SJCRH30 (cell line): ENCODE results near the gene ADCK1. TPM values are rescaled to one million over a fixed set of nuclear protein-coding genes. Genes with fewer than 3 reads are reported as not detected.
"Not testable (repeated sequence)": the region's sequence is repeated elsewhere in the genome, so short reads cannot be mapped to it uniquely, and the experiment has no call there.

ENCODE experiments used
- DNase-seq, 2 experiments: peaks; one replicate each; pipeline ENCODE4 v3.0.0-alpha.2; 2015 to 2020
- H3K27ac ChIP-seq: fragments of 250-450 bp; sonication (Bioruptor Pico); 2 replicates; pipeline ENCODE4 v1.5.1; 2020; ENCODE audit warnings: mild to moderate bottlenecking, moderate library complexity
- H3K27me3 ChIP-seq: fragments of 250-450 bp; sonication (Bioruptor Pico); 2 replicates; pipeline ENCODE4 v1.5.1; 2020; ENCODE audit warnings: mild to moderate bottlenecking, moderate library complexity
- H3K36me3 ChIP-seq: fragments of 250-450 bp; sonication (Bioruptor Pico); 2 replicates; pipeline ENCODE4 v1.5.1; 2020; ENCODE audit warnings: mild to moderate bottlenecking, moderate library complexity
- H3K4me1 ChIP-seq: fragments of 250-450 bp; sonication (Bioruptor Pico); 2 replicates; pipeline ENCODE4 v1.5.1; 2020; ENCODE audit warnings: mild to moderate bottlenecking, moderate library complexity
- H3K4me3 ChIP-seq: fragments of 250-450 bp; sonication (Bioruptor Pico); 2 replicates; pipeline ENCODE4 v1.5.1; 2020; ENCODE audit warnings: mild to moderate bottlenecking, moderate library complexity
- H3K9me3 ChIP-seq: fragments of 250-450 bp; sonication (Bioruptor Pico); replicated peaks from 2 replicates; pipeline ENCODE4 v1.5.1; 2020; ENCODE audit warnings: mild to moderate bottlenecking, moderate library complexity
- total RNA-seq: library from RNA; depleted of rRNA; stranded (reverse); fragments of >200 nt; shearing (Covaris generic); gene quantifications from 2 replicates; pipeline ENCODE4 v1.2.3, GENCODE V29; 2014; rRNA removed

ADCK1 gene, protein sequence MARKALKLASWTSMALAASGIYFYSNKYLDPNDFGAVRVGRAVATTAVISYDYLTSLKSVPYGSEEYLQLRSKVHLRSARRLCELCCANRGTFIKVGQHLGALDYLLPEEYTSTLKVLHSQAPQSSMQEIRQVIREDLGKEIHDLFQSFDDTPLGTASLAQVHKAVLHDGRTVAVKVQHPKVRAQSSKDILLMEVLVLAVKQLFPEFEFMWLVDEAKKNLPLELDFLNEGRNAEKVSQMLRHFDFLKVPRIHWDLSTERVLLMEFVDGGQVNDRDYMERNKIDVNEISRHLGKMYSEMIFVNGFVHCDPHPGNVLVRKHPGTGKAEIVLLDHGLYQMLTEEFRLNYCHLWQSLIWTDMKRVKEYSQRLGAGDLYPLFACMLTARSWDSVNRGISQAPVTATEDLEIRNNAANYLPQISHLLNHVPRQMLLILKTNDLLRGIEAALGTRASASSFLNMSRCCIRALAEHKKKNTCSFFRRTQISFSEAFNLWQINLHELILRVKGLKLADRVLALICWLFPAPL
- total RNA-seq: 1.5 TPM in 2 replicates

DNA sequence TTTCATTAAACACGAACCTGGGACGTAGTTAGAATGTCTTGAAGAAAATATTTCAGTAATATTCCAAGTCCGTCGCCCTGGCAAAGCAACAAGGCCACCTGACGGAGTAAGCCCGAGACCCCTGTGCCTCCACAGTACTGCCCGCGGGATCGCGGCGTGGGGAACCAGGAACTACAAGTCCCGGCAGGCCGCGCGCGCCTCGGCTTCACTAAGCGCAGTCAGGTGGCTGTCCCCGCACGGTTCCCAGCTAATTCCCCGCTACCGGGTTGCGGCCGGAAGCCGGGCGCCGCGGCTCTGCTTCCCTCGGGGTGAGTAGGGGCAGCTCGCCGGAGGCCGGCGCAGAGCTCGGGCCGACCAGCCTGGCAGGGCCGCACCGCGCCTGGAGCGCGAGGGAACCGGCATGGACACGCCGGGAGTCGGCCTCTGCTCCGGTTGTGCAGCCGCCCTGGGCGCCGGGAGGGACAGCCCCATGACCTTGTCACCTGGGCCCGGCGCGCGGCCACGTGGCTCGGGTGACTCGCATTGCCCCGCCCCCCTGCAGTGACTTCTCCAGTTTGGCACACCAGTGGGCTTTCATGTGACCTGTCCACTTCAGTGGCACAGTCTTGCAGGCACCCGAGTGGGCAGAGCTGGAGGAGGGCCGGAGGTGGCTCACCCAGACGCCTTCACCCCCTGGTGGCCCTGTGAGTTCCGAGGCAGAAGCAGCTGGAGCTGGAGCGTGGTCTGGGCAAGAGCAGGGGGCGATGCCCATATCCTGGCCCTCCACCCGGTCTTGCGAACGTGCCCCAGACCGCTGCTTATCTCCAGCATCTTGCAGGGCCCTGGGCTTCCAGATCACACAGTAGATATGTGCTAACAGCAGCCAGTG is at the start of gene ADCK1:
ADCK1 (plus strand) TSS at position 247 of the 868 bp plus-strand sequence. CDS start 18,870 bp downstream, outside the sequence.
- peak; percentile 87 to 88 for DNase-seq
- Histone ChIP-seq H3K4me3 (peak within 1 kb of the TSS; percentile 82), H3K27me3 (no peaks in the 10 kb centered on the region), H3K36me3 (no peaks in the 10 kb centered on the region), H3K27ac (peak within 1 kb of the TSS; percentile 71), H3K4me1 (0 out of 2 replicates have a peak, but pooled peaks cover 2% of the 10 kb centered on the region), H3K9me3 (no peaks in the 10 kb centered on the region)

DNA sequence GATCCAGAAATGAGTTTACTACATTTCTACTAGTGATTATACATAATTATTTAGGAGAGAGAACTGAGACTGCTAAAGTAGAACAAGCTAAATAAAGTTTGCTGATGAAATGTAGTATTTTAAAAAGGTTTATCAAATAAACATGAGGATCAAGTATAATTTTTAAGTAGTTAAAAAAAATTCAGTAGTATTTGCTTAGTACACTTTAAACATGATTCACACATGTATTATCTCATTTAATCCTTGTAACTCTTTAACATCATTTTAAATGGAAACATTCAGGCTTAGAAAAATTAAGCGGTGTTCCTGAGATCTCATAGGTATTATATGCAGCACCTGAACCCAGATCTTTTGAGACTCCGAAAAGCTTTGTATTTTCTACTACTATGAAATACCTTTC is 47.6 kb upstream of the ADCK1 start:
- no peaks in the 10 kb centered on the region for H3K9me3 ChIP-seq
- no peak overlapping the region for H3K27ac ChIP-seq
- H3K4me3 ChIP-seq: no peak overlapping the region
- H3K4me1 ChIP-seq: no peaks in the 10 kb centered on the region
- H3K27me3 ChIP-seq: no peaks in the 10 kb centered on the region
- DNase-seq: no peak
- peaks cover 58% of the 10 kb centered on the region for H3K36me3 ChIP-seq

DNA sequence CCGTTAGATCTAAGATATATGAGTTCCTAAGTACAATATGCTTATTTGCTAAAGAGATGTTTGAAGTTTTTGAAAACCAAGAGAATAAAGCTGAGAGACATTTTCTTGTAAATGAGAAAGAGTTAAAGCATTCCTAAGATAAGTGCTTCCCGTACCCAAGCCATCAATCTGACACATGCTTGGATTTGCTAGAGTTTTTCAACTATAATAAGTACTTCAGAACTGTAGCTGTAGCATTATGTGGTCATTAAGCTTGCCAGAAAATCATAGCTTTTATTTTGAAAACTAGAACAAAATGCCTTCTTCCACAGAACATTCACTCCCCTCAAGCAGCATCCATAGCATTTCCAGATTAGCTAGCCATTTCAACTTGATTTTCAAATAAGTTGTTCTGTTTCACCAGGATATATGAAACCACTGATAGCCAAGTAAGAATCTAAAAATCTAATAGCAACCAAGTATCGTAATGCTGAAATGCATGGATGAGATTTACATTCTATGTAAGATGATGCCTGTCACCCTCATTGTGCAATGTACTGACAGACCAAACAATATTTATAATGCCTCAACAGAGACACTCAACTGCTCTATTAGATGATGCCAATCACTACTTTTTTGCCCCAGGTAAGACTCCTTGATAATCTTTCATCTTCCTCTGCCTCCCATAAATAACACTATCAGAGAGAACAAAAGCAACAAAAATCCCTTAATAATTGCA is 47.0 kb upstream of the ADCK1 start:
- DNase-seq: no peak
- Histone ChIP-seq H3K27ac (no peak overlapping the region), H3K27me3 (no peaks in the 10 kb centered on the region), H3K4me3 (no peak overlapping the region), H3K4me1 (no peaks in the 10 kb centered on the region), H3K9me3 (no peaks in the 10 kb centered on the region), H3K36me3 (peaks cover 58% of the 10 kb centered on the region)

DNA sequence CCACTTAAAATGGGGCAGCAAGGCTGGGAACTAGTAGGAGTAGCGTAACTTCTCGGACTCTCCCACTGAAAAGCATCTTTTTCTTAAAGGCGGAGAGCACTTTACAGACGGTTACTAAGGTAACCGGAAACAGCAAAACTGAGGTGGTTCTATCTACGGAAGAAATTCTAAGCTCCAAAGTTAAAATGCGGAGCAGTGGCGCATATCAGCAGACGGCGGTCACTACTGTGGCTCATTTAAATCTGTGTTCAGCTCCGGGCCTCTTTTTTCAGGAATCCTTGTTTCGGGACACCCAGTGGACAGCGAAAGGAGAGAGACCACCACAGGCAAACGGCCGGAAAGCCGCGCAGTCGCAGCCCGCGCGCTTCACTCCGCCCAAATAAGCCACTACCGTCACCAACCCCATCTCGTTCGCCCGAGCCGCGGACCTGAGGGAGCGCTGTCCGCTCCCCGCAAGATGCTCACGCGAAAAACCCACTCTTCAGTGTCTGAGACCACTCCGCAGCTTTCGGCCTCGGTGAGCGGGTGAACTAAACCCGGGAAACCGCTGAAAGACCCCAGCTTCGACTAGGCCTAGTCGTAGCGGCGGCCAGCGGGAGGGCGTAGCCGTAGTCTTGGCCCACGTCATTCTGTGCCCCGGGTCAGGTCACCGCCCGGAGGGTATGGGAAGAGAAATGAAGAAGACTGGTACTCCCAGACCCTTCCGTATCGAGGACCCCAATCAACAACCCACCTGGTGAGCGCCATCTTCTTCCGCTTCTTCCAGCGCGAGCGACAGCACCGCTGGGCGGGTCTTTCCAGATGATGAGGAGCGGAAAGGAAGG is 39.3 kb upstream of the ADCK1 start, which contains the start of gene SNW1:
SNW1 (minus strand) TSS at position 776 of the 824 bp plus-strand sequence; CDS start at position 747, 29 bp downstream.
- peak; percentile 91 to 93 for DNase-seq
- H3K4me1 ChIP-seq: no peaks in the 10 kb centered on the region
- no peaks in the 10 kb centered on the region for H3K9me3 ChIP-seq
- peak within 1 kb of the TSS; percentile 89 for H3K4me3 ChIP-seq
- peaks cover 5% of the 10 kb centered on the region; the same call in 1 of the 2 replicates for H3K36me3 ChIP-seq
- peak within 1 kb of the TSS; percentile 81 for H3K27ac ChIP-seq
- no peaks in the 10 kb centered on the region for H3K27me3 ChIP-seq

DNA sequence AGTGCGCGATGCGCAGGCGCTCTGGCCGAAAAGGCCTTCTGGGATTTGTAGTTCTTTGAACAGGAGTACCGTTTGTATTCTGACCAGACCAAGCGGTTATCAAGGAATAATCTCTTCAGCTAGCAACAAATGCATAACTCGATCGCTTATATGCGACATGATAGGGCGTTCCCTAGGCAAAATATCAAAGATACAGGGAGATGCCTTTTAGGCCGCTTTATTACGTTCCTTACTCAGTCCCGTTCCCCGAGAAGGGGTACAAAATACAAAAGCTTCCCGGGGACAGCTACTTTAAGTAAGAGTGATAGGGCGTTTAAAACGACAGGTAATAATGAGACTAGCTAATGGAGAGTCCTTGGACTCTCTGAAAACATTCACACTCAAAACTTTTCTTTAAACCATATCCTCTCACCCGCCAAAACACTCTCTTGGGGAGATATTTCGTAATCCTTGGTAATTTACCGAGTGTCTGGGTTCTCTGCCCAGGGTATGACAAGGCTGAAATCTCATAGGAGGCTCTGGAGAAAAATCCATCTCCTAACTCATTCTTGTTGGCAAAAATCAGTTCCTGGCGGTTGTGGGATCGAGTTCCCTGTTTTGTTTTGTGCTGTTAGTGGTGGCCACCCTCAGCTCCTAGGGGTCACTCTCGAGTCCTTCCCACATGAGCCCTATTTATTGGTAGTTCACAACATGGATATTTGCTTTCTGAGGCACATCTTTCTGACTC is 38.5 kb upstream of the ADCK1 start:
- H3K27me3 ChIP-seq: no peaks in the 10 kb centered on the region
- no peaks in the 10 kb centered on the region for H3K9me3 ChIP-seq
- no peaks in the 10 kb centered on the region for H3K4me1 ChIP-seq
- peak overlapping the region; percentile 81 for H3K27ac ChIP-seq
- H3K4me3 ChIP-seq: peak overlapping the region; percentile 89
- H3K36me3 ChIP-seq: peaks cover 5% of the 10 kb centered on the region; the same call in 1 of the 2 replicates
- peak; percentile 27 to 56 for DNase-seq

DNA sequence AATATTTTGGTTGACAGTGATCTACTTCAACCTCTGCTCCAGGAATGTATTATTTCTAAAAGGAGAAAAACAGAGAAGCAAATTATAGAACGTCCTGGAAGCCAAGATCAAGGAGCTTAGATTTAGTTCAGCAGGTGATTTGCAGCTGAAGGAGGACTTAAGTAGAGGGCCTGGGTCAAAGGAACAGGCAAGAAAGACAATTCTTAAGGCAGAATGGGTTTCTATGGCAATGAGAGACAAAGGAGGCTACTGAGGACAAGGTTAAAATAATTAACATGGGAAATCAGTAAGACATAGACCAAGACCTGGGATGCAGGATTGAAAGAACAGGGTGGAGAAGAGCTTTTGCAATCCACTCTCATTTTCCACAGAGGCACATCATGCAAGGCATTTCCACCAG is 36.6 kb upstream of the ADCK1 start:
- Histone ChIP-seq H3K36me3 (no peaks in the 10 kb centered on the region), H3K4me3 (no peak overlapping the region), H3K27me3 (no peaks in the 10 kb centered on the region), H3K9me3 (no peaks in the 10 kb centered on the region), H3K27ac (no peak overlapping the region), H3K4me1 (no peaks in the 10 kb centered on the region)
- no peak for DNase-seq

DNA sequence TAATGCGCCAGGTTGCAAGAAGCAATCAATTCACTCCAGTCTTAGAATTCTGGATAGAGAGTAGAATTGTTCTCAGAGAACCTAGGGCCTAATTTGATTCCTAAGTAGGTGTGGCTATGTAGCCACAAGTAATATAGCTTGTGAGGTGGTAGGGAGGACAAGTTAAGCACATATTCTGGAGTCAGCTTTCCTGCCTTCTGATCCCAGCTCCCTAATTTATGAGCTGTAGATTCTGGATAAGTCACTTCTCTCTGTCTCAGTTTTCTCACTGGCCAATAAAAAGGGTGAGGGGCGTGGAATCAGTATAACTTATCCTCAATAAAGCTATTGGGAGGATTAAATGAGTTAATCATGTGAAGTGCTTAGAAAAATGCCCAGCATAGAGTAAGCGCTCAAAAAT is 35.9 kb upstream of the ADCK1 start:
- H3K4me3 ChIP-seq: no peak overlapping the region
- no peaks in the 10 kb centered on the region for H3K9me3 ChIP-seq
- no peak overlapping the region for H3K27ac ChIP-seq
- DNase-seq: no peak
- H3K4me1 ChIP-seq: no peaks in the 10 kb centered on the region
- no peaks in the 10 kb centered on the region for H3K27me3 ChIP-seq
- no peaks in the 10 kb centered on the region for H3K36me3 ChIP-seq

DNA sequence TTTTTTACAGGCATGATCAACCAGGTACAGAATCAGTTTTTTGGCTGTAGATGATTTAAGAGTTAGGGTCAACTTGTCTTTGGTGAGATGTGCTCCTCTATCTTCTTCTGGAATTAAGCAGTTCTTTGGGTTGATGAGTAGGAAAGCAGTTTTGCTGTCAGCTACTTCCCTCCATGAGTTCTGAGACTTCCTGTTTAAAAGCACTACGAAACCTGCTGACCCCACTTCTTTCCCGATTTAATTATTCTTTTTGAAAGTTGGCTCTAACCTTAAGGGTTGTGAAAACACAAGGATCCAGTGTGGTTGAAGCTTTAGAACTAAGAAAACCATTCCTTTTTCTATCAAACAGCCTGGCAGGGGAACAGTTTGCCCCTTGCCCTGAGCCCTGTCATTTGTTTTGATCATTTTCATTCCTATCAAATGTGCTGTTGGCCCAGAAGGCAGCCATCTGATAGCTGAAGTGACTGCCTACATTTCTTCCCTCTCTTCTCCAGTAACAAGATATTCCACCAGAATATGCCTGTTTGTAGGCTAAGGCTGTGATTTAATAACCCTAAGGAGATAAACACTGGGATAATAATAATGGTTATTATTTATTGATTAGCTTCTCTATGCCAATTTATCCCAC is 31.4 kb upstream of the ADCK1 start:
- H3K9me3 ChIP-seq, H3K4me1 ChIP-seq, DNase-seq, H3K27me3 ChIP-seq, H3K36me3 ChIP-seq, H3K27ac ChIP-seq, H3K4me3 ChIP-seq: not testable (repeated sequence)

DNA sequence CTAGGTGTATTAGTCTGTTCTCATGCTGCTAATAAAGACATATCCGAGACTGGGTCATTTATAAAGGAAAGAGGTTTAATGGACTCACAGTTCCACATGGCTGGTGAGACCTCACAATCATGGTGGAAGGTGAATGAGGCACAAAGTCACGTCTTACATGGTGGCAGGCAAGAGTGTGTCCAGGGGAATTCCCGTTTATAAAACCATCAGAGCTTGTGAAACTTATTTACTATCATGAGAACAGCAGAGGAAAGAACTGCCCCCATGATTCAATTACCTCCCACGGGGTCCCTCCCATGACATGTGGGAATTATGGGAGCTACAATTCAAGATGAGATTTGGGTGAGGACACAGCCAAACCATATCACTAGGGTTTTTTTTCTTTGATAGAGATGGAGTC is 25.9 kb upstream of the ADCK1 start:
- not testable (repeated sequence) for H3K4me3 ChIP-seq, DNase-seq, H3K27ac ChIP-seq, H3K36me3 ChIP-seq, H3K27me3 ChIP-seq, H3K4me1 ChIP-seq, H3K9me3 ChIP-seq

DNA sequence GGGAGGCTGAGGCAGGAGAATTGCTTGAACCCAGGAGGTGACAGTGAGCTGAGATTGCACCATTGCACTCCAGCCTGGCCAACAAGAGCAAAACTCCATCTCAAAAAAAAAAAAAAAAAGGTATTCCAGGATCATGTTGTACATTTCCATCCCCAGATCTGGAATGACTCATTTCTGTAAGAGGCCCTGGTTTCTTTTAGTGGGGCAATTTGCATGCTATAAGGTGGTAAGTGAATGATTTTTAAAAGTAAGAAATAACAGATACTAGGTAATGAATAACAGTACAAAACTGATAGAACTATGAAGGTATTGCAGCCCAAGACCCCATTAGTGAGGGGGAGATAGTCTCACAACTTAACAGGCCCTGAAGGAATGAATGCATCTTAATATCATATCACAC is 17.7 kb upstream of the ADCK1 start:
- Histone ChIP-seq H3K4me1 (no peaks in the 10 kb centered on the region), H3K27me3 (no peaks in the 10 kb centered on the region), H3K9me3 (no peaks in the 10 kb centered on the region), H3K4me3 (no peak overlapping the region), H3K36me3 (no peaks in the 10 kb centered on the region), H3K27ac (no peak overlapping the region)
- DNase-seq: no peak

DNA sequence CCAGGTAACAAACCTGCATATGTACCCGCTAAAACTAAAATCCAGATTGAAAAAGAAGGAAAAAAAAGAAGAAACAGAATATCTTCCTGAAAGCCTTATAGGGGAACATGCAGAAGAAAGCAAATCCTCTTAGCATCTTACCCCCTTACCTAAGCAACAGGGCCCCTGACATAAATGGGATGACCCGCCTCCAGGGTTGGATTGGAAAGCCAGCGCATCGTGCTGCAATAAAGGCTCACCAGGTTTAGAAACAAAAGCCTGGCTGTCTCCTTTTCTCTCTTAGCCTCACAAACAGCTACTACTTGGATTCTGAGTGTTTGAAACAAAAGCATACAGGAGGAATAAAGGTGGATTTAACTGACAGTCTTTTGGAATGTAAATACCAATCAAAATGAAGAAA is 13.8 kb upstream of the ADCK1 start:
- no peaks in the 10 kb centered on the region for H3K27me3 ChIP-seq
- no peaks in the 10 kb centered on the region for H3K4me1 ChIP-seq
- no peak overlapping the region for H3K4me3 ChIP-seq
- H3K36me3 ChIP-seq: no peaks in the 10 kb centered on the region
- no peak overlapping the region for H3K27ac ChIP-seq
- no peaks in the 10 kb centered on the region for H3K9me3 ChIP-seq
- DNase-seq: no peak

DNA sequence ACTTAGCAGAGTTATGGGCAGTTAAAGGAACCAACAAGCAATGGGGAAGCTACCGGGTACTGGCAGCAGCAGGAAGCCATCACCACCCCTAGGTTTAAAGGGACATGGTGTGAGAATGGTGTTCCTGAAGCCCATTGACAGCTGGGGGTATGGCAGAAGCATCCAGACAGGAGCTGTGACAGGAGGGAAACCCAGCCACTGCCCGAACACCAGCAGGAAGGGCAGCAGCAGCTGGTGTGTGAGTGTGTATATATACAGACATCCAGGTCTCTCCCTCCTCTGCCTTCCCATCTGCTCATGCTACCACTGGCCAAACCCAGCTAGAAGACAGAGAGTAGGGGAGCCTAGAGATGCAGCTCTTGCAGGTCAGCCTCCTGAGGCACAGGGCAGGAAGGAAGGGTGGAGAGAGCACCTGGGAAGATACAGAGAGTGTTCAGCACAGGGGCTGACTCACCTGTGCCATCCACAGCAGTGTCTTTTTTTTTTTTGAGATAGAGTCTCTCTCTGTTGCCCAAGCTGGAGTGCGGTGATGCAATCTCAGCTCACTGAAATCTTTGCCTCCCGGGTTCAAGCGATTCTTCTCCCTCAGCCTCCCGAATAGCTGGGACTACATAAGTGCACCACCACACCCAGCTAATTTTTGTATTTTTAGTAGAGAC is 9.2 kb upstream of the ADCK1 start:
- H3K4me3 ChIP-seq: no peak overlapping the region
- H3K27ac ChIP-seq: no peak overlapping the region
- no peaks in the 10 kb centered on the region for H3K36me3 ChIP-seq
- H3K4me1 ChIP-seq: 0 out of 2 replicates have a peak, but pooled peaks cover 2% of the 10 kb centered on the region
- DNase-seq: peak; percentile 64 to 67
- no peaks in the 10 kb centered on the region for H3K9me3 ChIP-seq
- H3K27me3 ChIP-seq: no peaks in the 10 kb centered on the region
